Activated CD4-positive, alpha-beta T cell treated with anti-CD3 and anti-CD28 coated beads, Interleukin-2, amount 50 U/mL, for 16 hours (primary cell): ENCODE results near the gene SUSD6.
"Not testable (repeated sequence)": the region's sequence is repeated elsewhere in the genome, so short reads cannot be mapped to it uniquely, and the experiment has no call there.

Source experiments
- DNase-seq: peaks from one replicate; pipeline ENCODE4 v3.0.0-alpha.2; 2020

Gene SUSD6

DNA sequence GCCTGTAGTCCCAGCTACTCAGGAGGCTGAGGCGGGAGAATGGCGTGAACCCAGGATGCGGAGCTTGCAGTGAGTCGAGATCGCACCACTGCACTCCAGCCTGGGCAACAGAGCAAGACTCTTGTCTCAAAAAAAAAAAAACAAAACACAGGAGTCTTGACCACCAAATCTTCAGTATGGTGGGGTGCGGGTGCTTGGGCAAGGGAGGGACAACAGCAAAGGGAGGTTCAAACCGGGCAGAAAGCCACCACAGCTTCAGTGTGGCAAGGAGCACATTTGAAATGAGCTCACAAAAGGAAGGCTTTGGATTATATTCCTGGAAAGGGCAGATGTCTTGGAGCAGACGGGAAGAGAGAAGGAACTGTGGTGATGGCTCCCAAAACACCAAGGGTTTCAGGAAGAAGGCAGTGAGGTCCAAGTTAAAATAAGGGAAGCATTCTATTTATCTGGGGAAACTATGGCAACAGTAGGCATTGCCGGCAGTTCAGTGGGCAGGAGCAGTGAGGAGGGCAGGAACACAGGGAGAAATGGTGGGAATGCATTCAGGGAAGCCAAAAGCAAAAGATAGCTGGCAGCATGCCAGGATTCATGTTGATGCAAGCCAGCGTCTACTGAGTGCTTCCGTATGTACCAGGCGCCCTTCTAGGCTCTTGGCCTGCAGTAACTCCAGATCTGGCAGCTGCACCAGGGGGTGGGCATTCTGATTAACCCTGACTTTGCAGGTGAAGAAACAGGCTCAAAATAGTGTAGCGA is 104.5 kb downstream of the SUSD6 start:
- DNase-seq: no peak

- DNase-seq: peak; percentile 90
These were observed 105.2 kb downstream of the SUSD6 start for GRCh38 chr14:69716478-69717187.

DNA sequence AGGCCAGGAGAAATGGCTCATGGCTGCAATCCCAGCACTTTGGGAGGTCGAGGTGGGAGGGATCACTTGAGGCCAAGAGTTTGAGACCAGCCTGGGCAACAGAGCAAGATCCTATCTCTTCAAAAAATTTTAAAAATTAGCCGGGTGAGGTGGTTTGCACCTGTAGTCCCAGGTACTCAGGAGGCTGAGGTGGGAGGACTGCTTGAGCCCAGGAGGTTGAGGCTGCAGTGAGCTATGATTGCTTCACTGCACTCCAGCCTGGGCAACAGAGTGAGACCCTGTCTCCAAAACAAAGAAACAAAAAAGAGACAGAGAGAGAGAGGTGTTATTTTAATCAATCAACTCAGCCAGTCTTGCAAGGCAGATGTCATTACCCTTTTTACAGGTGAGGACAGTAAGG is 107.2 kb downstream of the SUSD6 start:
- DNase-seq: not testable (repeated sequence)

GRCh38 chr14:69719501-69719951 is 108.1 kb downstream of the SUSD6 start:
- DNase-seq: no peak

DNA sequence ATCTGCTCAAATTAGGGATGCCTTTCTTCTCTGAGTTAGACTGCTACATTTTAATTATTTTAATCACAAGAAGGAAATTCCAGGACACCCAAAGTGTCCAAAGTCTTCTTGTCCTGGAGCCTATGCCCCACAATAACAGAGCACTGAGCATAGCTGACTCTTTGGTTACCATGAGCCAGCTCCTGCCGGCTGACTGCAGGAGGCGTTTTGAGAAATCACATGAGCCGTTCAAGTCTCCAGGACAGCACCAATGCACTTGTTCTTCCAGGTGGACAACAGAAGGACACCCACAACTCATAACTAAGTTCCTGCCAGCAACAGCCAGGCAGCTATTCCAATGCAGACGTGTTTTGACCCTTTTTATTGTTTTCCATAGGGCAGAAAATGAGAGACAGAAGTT is 109.5 kb downstream of the SUSD6 start:
- no peak for DNase-seq

DNA sequence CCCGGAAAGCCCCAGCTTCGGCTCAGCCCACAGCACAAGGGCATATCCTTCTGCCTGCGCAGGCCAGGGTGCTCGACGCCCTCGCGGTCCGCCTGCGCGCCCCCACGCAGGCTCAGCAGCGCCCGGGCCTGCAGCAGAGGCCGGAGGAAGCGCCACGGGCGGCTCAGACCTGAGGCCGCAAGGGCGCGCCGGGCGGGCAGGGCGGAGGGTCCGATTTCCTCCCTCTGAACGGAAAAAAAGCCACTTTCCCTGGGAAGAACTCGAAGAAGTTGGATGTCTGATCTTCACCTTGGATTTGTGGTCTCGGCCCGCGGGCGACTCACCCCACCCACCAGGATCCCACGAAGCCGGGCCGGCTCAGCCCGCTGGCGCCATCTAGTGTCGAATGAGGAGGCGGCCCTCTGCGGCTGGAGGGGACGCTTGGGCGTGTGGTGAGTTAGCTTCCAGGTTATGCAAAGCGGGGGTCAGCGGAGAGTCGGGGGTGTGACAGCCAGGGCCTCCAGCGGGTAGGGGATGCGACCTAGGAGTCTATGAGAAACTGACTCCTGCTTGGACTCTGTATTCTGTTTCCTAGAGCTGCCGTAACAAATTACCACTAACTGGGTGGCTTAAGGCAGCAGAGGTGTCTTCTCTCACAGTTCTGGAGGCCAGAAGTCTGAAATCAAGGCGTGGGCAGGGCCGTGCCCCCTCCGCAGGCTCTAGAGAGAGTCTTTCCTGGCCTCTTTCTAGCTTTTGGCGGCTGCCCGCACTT is 115.5 kb downstream of the SUSD6 start:
- peak; percentile 85 for DNase-seq

GRCh38 chr14:69727860-69728259 is 116.5 kb downstream of the SUSD6 start:
- DNase-seq: no peak

DNA sequence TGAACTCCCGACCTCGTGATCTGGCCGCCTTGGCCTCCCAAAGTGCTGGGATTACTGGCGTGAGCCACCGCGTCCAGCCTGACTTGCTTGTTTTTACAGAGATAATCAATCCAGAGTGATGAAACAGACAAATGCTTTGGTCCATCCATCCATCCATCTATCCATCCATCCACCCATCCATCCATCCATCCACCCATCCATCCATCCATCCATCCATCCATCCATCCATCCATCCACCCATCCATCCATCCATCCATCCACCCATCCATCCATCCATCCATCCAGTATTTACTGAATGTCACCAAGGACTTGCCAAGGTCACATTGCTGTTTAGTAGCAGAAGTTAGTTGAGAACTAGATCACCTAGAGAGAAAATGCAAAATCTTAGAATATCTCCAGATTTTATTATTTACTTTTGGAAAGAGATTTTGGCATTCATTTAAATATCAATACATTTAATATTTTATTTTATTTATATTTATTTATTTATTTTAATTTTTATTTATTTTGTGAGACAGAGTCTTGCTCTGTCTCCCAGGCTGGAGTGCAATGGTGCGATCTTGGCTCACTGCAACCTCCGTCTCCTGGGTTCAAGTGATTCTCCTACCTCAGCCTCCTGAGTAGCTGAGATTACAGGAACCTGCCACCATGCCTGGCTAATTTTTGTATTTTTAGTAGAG is 120.7 kb downstream of the SUSD6 start:
- DNase-seq: not testable (repeated sequence)

DNA sequence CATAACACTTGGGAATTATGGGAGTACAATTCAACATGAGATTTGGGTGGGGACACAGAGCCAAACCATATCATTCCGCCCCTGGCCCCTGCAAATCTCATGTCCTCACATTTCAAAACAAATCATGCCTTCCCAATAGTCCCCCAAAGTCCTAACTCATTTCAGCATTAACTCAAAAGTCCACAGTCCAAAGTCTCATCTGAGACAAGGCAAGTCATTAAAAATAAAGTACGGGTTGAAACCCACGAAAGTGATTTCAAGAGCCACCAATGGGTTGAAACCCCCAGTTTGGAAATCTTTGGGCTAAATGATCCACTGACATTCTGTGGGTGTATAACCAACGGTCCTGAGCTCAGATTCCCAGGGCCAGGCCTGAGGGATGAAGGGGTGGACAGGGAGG is 125.0 kb downstream of the SUSD6 start:
- not testable (repeated sequence) for DNase-seq

DNA sequence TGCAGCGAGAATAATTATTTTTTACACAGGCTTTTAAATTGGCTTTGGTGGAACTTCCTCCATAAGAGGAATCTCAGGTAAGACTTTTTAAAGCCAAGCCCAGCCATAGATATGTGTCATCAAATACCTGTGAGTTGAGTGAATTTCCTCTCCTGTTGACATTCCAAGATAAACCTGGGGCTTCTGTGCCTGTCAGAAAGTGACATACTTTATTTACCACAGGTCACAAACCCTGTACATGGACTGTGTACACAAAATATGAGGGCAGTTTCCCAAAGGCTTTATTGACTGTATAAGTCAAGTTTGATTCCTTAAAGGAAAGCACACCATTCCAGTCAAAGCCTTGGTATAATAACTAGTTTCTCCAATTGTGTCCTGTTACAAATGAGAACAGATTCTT is 129.7 kb downstream of the SUSD6 start:
- DNase-seq: no peak

- no peak for DNase-seq
These were observed 138.6 kb downstream of the SUSD6 start for GRCh38 chr14:69749956-69750355.

DNA sequence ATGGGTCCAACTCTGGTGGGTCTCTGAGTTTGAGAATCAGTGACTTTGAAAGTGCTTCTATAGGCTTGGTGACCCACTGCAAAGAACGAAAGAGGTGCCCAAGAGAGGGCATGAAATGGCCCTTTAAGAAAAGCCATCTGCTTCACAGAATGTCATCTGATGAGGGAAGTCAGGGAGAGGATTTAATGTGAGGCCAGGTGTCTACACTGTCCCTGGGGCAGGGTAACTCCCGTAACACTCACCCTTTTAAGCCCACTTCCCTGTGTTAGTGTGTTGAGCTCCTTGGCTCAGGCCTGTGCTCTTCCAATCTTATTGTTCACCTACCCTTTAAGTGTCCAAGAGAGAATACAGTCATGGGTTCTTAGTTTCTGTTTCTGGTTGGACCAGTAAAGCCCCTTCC is 139.1 kb downstream of the SUSD6 start:
- no peak for DNase-seq

- DNase-seq: no peak
These were observed 141.4 kb downstream of the SUSD6 start for GRCh38 chr14:69752773-69753172.

- DNase-seq: no peak
These were observed 142.5 kb downstream of the SUSD6 start for GRCh38 chr14:69753860-69754259.

GRCh38 chr14:69754487-69754886 is 143.1 kb downstream of the SUSD6 start:
- no peak for DNase-seq

- DNase-seq: no peak
These were observed 143.9 kb downstream of the SUSD6 start for GRCh38 chr14:69755296-69755695.

DNA sequence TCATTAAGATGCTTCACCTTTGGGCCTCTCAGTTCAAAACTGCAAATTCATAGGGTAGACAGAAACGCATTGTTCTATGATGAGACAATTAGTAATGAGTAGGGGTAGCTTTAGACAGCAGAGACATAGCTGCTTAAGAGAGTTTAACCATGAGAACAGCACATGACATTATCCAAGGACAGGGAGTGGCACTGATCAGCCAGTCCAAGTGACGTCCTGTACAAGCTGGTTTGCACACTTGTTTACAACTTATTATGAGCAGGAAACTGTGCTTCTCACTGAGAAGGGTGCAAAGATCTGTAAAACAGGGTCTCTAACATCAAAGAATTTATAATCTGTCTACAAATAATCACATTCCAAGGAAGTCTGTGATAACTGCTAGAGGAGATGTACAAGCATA is 144.4 kb downstream of the SUSD6 start:
- no peak for DNase-seq

DNA sequence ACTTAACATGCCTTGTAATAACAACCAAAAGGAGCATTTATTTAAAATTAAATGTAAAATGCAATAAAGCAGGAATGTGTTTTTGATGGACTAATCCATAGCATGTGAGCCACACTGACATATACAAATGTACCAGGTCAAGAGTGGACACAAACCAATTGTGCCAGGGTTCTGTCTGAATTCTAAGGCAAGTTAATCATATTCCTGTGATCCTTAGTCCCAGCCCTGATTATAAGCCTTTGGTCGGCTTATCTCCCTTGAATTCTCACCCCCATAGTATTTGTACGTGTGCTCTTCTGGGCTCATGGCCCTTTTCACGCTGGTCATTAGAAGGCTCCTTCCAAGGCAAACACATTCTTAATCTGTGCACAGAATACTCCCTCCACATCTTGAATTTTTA is 144.9 kb downstream of the SUSD6 start:
- DNase-seq: no peak

DNA sequence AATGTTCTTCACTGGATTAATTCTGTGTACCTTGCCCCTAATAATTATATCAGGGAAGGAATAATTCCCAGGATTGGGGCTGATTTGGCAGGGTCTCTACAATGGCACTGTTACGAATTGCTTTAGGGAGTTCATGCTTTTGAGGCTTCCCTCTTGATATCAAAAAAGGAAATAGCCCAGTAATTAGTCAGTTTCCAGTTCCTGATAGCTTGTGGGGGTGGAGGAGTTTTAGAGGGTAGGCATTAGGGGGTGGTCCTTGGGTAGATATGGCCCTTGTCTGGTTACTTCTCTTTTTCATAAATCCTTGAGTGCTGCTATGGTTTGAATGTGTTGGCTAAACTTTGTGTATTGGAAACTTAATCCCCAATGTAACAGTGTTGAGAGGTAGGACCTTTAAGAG is 149.4 kb downstream of the SUSD6 start:
- no peak for DNase-seq

DNA sequence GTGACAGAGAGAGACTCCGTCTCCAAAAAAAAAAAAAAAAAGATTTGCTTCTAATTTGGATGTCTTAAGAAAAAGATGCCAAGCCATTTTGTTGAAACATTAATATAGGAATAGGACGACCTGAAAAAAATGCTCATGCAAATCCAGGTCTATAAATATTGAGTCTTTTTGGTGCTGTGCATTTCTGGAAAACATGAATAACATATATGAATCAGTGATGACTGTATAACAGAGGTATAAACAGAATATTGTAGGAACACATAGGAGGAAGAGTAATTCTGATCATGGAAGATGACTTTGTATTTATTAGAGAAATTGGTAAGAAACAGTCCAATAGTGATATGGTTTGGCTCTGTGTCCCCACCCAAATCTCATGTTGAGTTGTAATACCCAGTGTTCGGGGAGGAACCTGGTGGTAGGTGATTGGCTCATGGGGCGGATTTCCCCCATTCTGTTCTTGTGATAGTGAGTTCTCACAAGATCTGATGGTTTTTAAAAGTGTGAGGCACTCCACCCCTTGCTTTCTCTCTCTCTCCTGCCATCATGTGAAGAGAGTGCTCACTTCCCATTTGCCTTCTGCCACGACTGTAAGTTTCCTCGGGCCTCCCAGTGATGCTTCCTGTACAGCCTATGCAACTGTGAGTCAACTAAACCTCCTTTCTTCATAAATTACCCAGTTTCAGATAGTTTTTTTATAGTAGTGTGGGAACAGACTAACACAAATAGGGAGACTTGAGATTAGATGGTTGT is 152.5 kb downstream of the SUSD6 start:
- no peak for DNase-seq
